ENCODE results near the gene TEX55. TPM values are rescaled to one million over a fixed set of nuclear protein-coding genes. Genes with fewer than 3 reads are reported as not detected.

The TEX55 gene
- total and polyA plus RNA-seq, 9 of the 15 experiments (the other 6 are each of a cell fraction or from before 2014, with no cell fraction given) = not detected

DNA sequence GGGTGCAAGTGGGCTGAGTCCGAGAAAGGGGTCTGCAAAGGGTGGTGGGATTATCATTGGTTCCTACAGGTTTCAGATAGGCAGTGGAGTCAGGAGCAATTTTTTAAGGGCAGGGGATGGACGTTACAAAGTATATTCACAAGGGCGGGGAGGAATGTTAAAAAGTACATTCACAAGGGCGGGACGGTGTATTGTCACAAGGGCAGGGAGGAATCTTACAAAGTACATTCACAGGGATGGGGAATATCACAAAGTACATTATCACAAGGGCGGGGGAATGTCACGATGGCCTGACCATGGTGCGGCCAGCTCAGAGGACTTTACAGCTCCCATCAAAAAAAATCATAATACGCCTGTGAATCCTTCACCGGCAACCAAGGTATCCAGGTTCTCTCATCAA lies 20.6 kb upstream of the TEX55 start:
- Histone ChIP-seq H3K79me2 (ENCODE audit: control insufficient read depth, insufficient read depth, low read length) (no peaks in the 10 kb centered on the region), H3K9ac (ENCODE audit: insufficient read depth in 1 of 2, low read depth in 2 of 2, low read length in 2 of 2) (no peak overlapping the region), H3K9me1 (ENCODE audit: control insufficient read depth, insufficient read depth, low read length) (no peaks in the 10 kb centered on the region), H3K4me2 (ENCODE audit: insufficient read depth, low read length) (no peak overlapping the region), H3K27ac (ENCODE audit: extremely low read depth, low read depth, low read length) (no peak overlapping the region), H3K9me3 (replicated peaks; ENCODE audit: control insufficient read depth, insufficient read depth, low read depth, low read length) (no peaks in the 10 kb centered on the region), H3K4me3 (no peak overlapping the region), H4K20me1 (replicated peaks; ENCODE audit: control insufficient read depth, insufficient read depth, low read length) (no peaks in the 10 kb centered on the region), H3K36me3 (ENCODE audit: control insufficient read depth, insufficient read depth, low read length) (no peaks in the 10 kb centered on the region), H2AFZ (ENCODE audit: low read depth, low read length) (no peak overlapping the region), H3K4me1 (replicated peaks in 1 of 2; ENCODE audit: control insufficient read depth in 2 of 2, insufficient read depth in 2 of 2, low read length in 2 of 2) (no peaks in the 10 kb centered on the region), H3K27me3 (ENCODE audit: control insufficient read depth in 2 of 2, insufficient read depth in 2 of 2, low read length in 2 of 2) (no peaks in the 10 kb centered on the region)
- no peak for DNase-seq (ENCODE audit: extremely low read depth in 1 of 4, low spot score in 3 of 4)
- CTCF ChIA-PET (ENCODE audit: low intra/inter-chr PET ratio) = no interaction called here
- ATAC-seq = no peak
- POLR2A ChIA-PET = no interaction called here
- no peak for FAIRE-seq
- intact Hi-C loops (cut with micrococcal nuclease) (no loop called here), in situ Hi-C loops (cut with MboI) (loop anchor here (25.0 kb wide), 1 partner anchor 562 kb away; the partner anchor contains the start of gene COX17)
- WGBS (ENCODE audit: insufficient coverage, low coverage, missing lambda C conversion rate) = 2% methylated on average over 10 of the region's 10 CpGs
- no TSS peak for BruUV-seq (replicated peaks)
- TF ChIP-seq ZNF263 (CRISPR knock-in tag; IDR thresholded peaks at IDR 0.05; ENCODE audit: borderline replicate concordance) (no peak), CBFA2T2 (conservative IDR thresholded peaks at IDR 0.05) (no peak), EGR1 (conservative IDR thresholded peaks at IDR 0.05) (no peak), ZNF395 (CRISPR knock-in tag; IDR thresholded peaks at IDR 0.05) (no peak), POLR3G (IDR thresholded peaks at IDR 0.05; ENCODE audit: extremely low read depth, insufficient read length, insufficient replicate concordance) (no peak), NFYB (IDR thresholded peaks at IDR 0.05; ENCODE audit: extremely low read depth, insufficient read length) (no peak), FOXA3 (CRISPR knock-in tag; conservative IDR thresholded peaks at IDR 0.05 in 1 of 2, IDR thresholded peaks at IDR 0.05 in 1 of 2) (no peak), ZNF445 (CRISPR knock-in tag; IDR thresholded peaks at IDR 0.05; ENCODE audit: low read depth) (no peak)
- TF ChIP-seq, protein P1, sequence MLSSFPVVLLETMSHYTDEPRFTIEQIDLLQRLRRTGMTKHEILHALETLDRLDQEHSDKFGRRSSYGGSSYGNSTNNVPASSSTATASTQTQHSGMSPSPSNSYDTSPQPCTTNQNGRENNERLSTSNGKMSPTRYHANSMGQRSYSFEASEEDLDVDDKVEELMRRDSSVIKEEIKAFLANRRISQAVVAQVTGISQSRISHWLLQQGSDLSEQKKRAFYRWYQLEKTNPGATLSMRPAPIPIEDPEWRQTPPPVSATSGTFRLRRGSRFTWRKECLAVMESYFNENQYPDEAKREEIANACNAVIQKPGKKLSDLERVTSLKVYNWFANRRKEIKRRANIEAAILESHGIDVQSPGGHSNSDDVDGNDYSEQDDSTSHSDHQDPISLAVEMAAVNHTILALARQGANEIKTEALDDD (IDR thresholded peaks at IDR 0.05) = no peak
- TF ChIP-seq, protein P2, sequence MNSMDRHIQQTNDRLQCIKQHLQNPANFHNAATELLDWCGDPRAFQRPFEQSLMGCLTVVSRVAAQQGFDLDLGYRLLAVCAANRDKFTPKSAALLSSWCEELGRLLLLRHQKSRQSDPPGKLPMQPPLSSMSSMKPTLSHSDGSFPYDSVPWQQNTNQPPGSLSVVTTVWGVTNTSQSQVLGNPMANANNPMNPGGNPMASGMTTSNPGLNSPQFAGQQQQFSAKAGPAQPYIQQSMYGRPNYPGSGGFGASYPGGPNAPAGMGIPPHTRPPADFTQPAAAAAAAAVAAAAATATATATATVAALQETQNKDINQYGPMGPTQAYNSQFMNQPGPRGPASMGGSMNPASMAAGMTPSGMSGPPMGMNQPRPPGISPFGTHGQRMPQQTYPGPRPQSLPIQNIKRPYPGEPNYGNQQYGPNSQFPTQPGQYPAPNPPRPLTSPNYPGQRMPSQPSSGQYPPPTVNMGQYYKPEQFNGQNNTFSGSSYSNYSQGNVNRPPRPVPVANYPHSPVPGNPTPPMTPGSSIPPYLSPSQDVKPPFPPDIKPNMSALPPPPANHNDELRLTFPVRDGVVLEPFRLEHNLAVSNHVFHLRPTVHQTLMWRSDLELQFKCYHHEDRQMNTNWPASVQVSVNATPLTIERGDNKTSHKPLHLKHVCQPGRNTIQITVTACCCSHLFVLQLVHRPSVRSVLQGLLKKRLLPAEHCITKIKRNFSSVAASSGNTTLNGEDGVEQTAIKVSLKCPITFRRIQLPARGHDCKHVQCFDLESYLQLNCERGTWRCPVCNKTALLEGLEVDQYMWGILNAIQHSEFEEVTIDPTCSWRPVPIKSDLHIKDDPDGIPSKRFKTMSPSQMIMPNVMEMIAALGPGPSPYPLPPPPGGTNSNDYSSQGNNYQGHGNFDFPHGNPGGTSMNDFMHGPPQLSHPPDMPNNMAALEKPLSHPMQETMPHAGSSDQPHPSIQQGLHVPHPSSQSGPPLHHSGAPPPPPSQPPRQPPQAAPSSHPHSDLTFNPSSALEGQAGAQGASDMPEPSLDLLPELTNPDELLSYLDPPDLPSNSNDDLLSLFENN (IDR thresholded peaks at IDR 0.05; ENCODE audit: low read depth in 2 of 2, low read length in 2 of 2) = no peak
